HepG2 (cell line): Measurements from ENCODE around the gene ZNF581. TPM values are rescaled to one million over a fixed set of nuclear protein-coding genes. Genes with fewer than 3 reads are reported as not detected.

Source experiments
- ATAC-seq: fragments of 200-7000 bp; cut with Tn5 transposase; 3 replicates; pipeline ENCODE4 v1.9.1; 2020; ENCODE audit warnings: mild to moderate bottlenecking, moderate library complexity
- BruUV-seq: library from RNA; stranded (reverse); fragments of 400-500 nt; replicated peaks from 2 replicates; lab custom pipeline; 2021; lab: Mats Ljungman, UMichigan
- CTCF ChIA-PET: fragments of 300-600 bp; formaldehyde crosslinking; extraction: SDS; loops from one replicate; lab custom pipeline; 2021; ENCODE audit warnings: low total read pairs, inconsistent platforms, low intra/inter-chr PET ratio; lab: Yijun Ruan, JAX
- POLR2A ChIA-PET: fragments of 350-600 bp; sonication (Branson Sonifier 250); formaldehyde crosslinking; loops from one replicate; lab custom pipeline; 2020; ENCODE audit warnings: antibody characterized with exemption, inconsistent platforms; lab: Yijun Ruan, JAX
- DNase-seq: peaks from one replicate; pipeline ENCODE4 v3.0.0-alpha.2; 2015; ENCODE audit warnings: low spot score
- FAIRE-seq: peaks from 3 replicates; lab custom pipeline; 2011; peaks lifted over from hg19 to GRCh38; lab: Jason Lieb, UNC
- H2AFZ ChIP-seq: one replicate; pipeline ENCODE4 v1.6.1; 2011; ENCODE audit warnings: low read length, inconsistent platforms
- H3K27ac ChIP-seq: fragments of 300-600 bp; 3 replicates; pipeline ENCODE4 v1.8.0; 2011; ENCODE audit warnings: mixed run types, mild to moderate bottlenecking, mixed read lengths, low read length, inconsistent platforms; ENCODE audit not compliant: insufficient read depth; ENCODE audit errors: extremely low read length
- H3K27me3 ChIP-seq, 2 experiments: fragments of 200-600 bp in 1 of 2; 2 replicates in 1 of 2; 3 replicates in 1 of 2; pipeline versions ENCODE4 v1.6.0 to v1.8.0; 2011; ENCODE audit warnings: low read length in 2 of 2, mild to moderate bottlenecking in 2 of 2, moderate library complexity in 2 of 2, inconsistent platforms in 1 of 2; ENCODE audit not compliant: insufficient read depth in 2 of 2, control insufficient read depth in 1 of 2
- H3K36me3 ChIP-seq, 2 experiments: fragments of 200-600 bp in 1 of 2; replicated peaks in 1 of 2; 2 replicates in 1 of 2; 3 replicates in 1 of 2; pipeline versions ENCODE4 v1.5.1 to v1.8.0; 2011; ENCODE audit warnings: low read length in 2 of 2, inconsistent platforms in 1 of 2; ENCODE audit not compliant: insufficient read depth in 2 of 2, control insufficient read depth in 1 of 2
- H3K4me1 ChIP-seq: 2 replicates; pipeline ENCODE4 v1.5.1; 2012; ENCODE audit warnings: low read length, inconsistent platforms; ENCODE audit not compliant: insufficient read depth
- H3K4me2 ChIP-seq: 2 replicates; pipeline ENCODE4 v1.6.0; 2011; ENCODE audit warnings: low read depth, low read length, inconsistent platforms
- H3K4me3 ChIP-seq, 3 experiments: fragments of 200-600 bp in 1 of 3; sonication (generic), shearing (Covaris generic) in 1 of 3; replicated peaks in 1 of 3; 2 replicates each; pipeline ENCODE4 v1.5.1; 2011 to 2016; ENCODE audit warnings: low read length in 3 of 3, inconsistent platforms in 2 of 3, low read depth in 2 of 3, mild to moderate bottlenecking in 2 of 3, control low read depth in 1 of 3, mixed read lengths in 1 of 3; ENCODE audit not compliant: insufficient read depth in 1 of 3
- H3K79me2 ChIP-seq: one replicate; pipeline ENCODE4 v1.6.1; 2011; ENCODE audit warnings: low read length, inconsistent platforms; ENCODE audit not compliant: insufficient read depth
- H3K9ac ChIP-seq: 2 replicates; pipeline ENCODE4 v1.6.0; 2011; ENCODE audit warnings: mild to moderate bottlenecking, low read depth, low read length, inconsistent platforms; ENCODE audit not compliant: insufficient read depth
- H3K9me3 ChIP-seq: 2 replicates; pipeline ENCODE4 v1.5.1; 2012; ENCODE audit warnings: mild to moderate bottlenecking, low read length
- H4K20me1 ChIP-seq: 2 replicates; pipeline ENCODE4 v1.6.0; 2011; ENCODE audit warnings: inconsistent platforms, mild to moderate bottlenecking, low read length, moderate library complexity; ENCODE audit not compliant: insufficient read depth
- ZNF850 ChIP-seq: sonication (generic); formaldehyde crosslinking; conservative IDR thresholded peaks from 2 replicates; pipeline ENCODE4 v1.9.0; 2021; ENCODE audit warnings: mild to moderate bottlenecking, missing genetic modification reagents
- WGBS: methylation state at CpG from one replicate; pipeline ENCODE4 v1.1.6; 2017; ENCODE audit warnings: low lambda C conversion rate; 5-methylcytosine and 5-hydroxymethylcytosine counted together
- in situ Hi-C: cut with HindIII; loops from 2 replicates; pipeline ENCODE4 v1.10.0; 2017; ENCODE audit warnings: low pct_unique_long_range_greater_than_20kb; ENCODE audit not compliant: extremely low pct_ligation_motif_present
- intact Hi-C: fragments of 100-400 bp; cut with micrococcal nuclease; formaldehyde crosslinking; loops from one replicate; pipeline ENCODE4 v1.10.0; 2022; ENCODE audit not compliant: unreplicated experiment
- polyA plus RNA-seq, 8 experiments: library from polyadenylated mRNA; depleted of rRNA in 3 of 8; stranded (reverse) in 7 of 8; unstranded in 1 of 8; fragments of >200 nt; fragmentation: Illumina TruSeq in 4 of 8; extraction: Trizol in 4 of 8; gene quantifications; 2 replicates each; pipeline versions ENCODE4 v1.2.1 to v1.2.3, GENCODE V29; 2011 to 2016; ENCODE audit warnings: low read depth in 4 of 8, missing spikeins in 1 of 8, mixed read lengths in 1 of 8; ENCODE audit not compliant: insufficient read depth in 1 of 8
- total RNA-seq, 5 experiments: library from RNA; depleted of rRNA; stranded (reverse); fragments of >200 nt; fragmentation: Illumina TruSeq; extraction: Trizol; gene quantifications; 2 replicates each; pipeline ENCODE4 v1.2.3, GENCODE V29; 2016; ENCODE audit warnings: low read depth in 1 of 5
- TF ChIP-seq, protein P1 (sequence below): IDR thresholded peaks from 2 replicates; pipeline ENCODE4 v1.6.1; 2016; ENCODE audit warnings: low read depth, control low read depth
- TF ChIP-seq, protein P2 (sequence below): sonication (generic); formaldehyde crosslinking; conservative IDR thresholded peaks from 2 replicates; pipeline ENCODE4 v1.8.0; 2022; ENCODE audit warnings: mild to moderate bottlenecking, moderate library complexity, missing genetic modification reagents

ZNF581 gene
- total and polyA plus RNA-seq, 2 of the 13 experiments (the other 11 are each of a cell fraction or from before 2014, with no cell fraction given): 19.6 to 49.5 TPM

DNA sequence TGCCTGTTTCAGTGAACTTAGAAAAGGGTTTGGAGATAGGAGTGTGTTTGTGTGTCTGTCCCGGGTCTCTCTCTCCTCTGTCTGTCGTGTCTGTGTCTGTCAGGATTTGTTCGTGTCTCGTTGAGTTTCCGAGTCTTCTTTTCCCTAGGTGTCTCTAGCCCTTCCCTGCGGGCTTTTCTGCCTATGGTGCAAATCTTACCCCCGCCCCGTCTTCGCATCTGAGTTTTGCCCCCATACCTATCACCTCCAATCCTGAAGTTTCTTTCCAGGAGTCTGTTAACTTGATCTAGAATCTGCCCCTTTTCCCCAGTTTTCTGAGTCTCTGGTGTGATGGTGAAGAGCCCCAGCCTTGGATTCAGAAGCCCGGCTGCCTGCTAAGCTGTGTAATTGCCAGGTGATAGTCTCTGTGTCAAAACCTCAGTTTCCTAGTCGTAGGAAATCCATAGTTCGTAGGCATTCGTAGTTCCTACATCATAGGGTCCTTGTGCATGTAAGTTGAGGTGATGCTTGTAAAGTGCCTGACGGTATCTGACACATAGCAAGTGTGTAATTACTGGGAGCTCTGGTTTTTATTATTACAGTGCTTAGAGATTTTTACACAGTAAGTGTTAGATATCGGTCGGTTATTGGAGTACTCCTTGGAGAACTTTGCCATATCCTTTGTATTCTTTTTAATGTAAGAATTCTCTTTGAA, 32.4 kb downstream of the ZNF581 start:
- POLR2A ChIA-PET: no interaction called here
- intact Hi-C loops: no loop called here
- H3K4me2 ChIP-seq: peak overlapping the region; percentile 64
- H3K4me3 ChIP-seq: peak overlapping the region; percentile 77 to 89 (median 89)
- CTCF ChIA-PET: no interaction called here
- peaks cover 71% of the 10 kb centered on the region for H3K79me2 ChIP-seq
- 4% methylated on average over 16 of the region's 16 CpGs for WGBS
- peaks cover 13% of the 10 kb centered on the region for H4K20me1 ChIP-seq
- BruUV-seq: no TSS peak
- peaks cover 43% of the 10 kb centered on the region for H3K4me1 ChIP-seq
- FAIRE-seq (peak; percentile 15), DNase-seq (no peak), ATAC-seq (no peak)
- no peaks in the 10 kb centered on the region for H3K9me3 ChIP-seq
- H3K27ac ChIP-seq: peak overlapping the region; percentile 62
- H3K9ac ChIP-seq: peak overlapping the region; percentile 94
- in situ Hi-C loops: no loop called here
- no peaks in the 10 kb centered on the region; a peak in 1 of 5 replicates for H3K27me3 ChIP-seq
- H3K36me3 ChIP-seq: peaks cover 23 to 48% of the 10 kb centered on the region in 2 experiments; a peak in 4 of 5 replicates
- TF ChIP-seq, protein P1, sequence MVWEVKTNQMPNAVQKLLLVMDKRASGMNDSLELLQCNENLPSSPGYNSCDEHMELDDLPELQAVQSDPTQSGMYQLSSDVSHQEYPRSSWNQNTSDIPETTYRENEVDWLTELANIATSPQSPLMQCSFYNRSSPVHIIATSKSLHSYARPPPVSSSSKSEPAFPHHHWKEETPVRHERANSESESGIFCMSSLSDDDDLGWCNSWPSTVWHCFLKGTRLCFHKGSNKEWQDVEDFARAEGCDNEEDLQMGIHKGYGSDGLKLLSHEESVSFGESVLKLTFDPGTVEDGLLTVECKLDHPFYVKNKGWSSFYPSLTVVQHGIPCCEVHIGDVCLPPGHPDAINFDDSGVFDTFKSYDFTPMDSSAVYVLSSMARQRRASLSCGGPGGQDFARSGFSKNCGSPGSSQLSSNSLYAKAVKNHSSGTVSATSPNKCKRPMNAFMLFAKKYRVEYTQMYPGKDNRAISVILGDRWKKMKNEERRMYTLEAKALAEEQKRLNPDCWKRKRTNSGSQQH (CRISPR knock-in tag): 0 out of 2 replicates have a peak, but pooled peaks have one; percentile 6
- no peak for TF ChIP-seq ZNF850
- TF ChIP-seq, protein P2, sequence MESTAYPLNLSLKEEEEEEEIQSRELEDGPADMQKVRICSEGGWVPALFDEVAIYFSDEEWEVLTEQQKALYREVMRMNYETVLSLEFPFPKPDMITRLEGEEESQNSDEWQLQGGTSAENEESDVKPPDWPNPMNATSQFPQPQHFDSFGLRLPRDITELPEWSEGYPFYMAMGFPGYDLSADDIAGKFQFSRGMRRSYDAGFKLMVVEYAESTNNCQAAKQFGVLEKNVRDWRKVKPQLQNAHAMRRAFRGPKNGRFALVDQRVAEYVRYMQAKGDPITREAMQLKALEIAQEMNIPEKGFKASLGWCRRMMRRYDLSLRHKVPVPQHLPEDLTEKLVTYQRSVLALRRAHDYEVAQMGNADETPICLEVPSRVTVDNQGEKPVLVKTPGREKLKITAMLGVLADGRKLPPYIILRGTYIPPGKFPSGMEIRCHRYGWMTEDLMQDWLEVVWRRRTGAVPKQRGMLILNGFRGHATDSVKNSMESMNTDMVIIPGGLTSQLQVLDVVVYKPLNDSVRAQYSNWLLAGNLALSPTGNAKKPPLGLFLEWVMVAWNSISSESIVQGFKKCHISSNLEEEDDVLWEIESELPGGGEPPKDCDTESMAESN (CRISPR knock-in tag): no peak
- no peak overlapping the region for H2AFZ ChIP-seq
